T-cell (primary cell): ENCODE measurements around the gene FPR1. TPM values are rescaled to one million over a fixed set of nuclear protein-coding genes. Genes with fewer than 3 reads are reported as not detected.

ENCODE experiments used
- ATAC-seq, 4 experiments: fragments of 200-7000 bp in 3 of 4; fragments of 150-1000 bp in 1 of 4; cut with Tn5 transposase; replicated peaks in 1 of 4; 1 replicate in 3 of 4; 2 replicates in 1 of 4; pipeline ENCODE4 v1.10.0; 2021; ENCODE audit warnings: moderate library complexity in 3 of 4, mild to moderate bottlenecking in 2 of 4, moderate number of reproducible peaks in 1 of 4
- CTCF ChIA-PET, 2 donors: fragments of 300-600 bp; sonication (Branson Sonifier 250); formaldehyde crosslinking; loops; one replicate each; lab custom pipeline; 2022; ENCODE audit warnings: antibody characterized with exemption in 2 of 2; lab: Charles Lee
- POLR2A ChIA-PET, 2 donors: fragments of 300-600 bp; sonication (Branson Sonifier 250); formaldehyde crosslinking; loops; one replicate each; lab custom pipeline; 2022; ENCODE audit warnings: antibody characterized with exemption in 2 of 2; lab: Charles Lee
- DNase-seq, 35 experiments: peaks; one replicate each; pipeline versions ENCODE4 v3.0.0 to v3.0.0-alpha.2; 2013 to 2023
- H3K27ac ChIP-seq: one replicate; pipeline ENCODE4 v1.5.1; 2013; ENCODE audit warnings: low read length
- H3K27me3 ChIP-seq, 2 experiments: replicated peaks in 1 of 2; 1 replicate in 1 of 2; 2 replicates in 1 of 2; pipeline versions ENCODE4 v1.6.1 to v1.7.0; 2013; ENCODE audit warnings: low read length in 1 of 2, mixed read lengths in 1 of 2; ENCODE audit not compliant: control insufficient read depth in 2 of 2, insufficient read depth in 2 of 2; ENCODE audit errors: extremely low read depth in 1 of 2
- H3K36me3 ChIP-seq, 2 donors: 1 replicate in 1 of 2; 2 replicates in 1 of 2; pipeline versions ENCODE4 v1.6.1 to v1.7.0; 2013; ENCODE audit warnings: low read length in 1 of 2; ENCODE audit not compliant: control insufficient read depth in 2 of 2, insufficient read depth in 1 of 2; ENCODE audit errors: extremely low read depth in 1 of 2
- H3K4me1 ChIP-seq, 2 experiments: 1 replicate in 1 of 2; 2 replicates in 1 of 2; pipeline versions ENCODE4 v1.6.1 to v1.7.0; 2013; ENCODE audit warnings: low read length in 2 of 2, mixed read lengths in 1 of 2; ENCODE audit not compliant: insufficient read depth in 2 of 2, control insufficient read depth in 1 of 2; ENCODE audit errors: extremely low read depth in 1 of 2
- H3K4me3 ChIP-seq, 2 donors: 1 replicate in 1 of 2; 2 replicates in 1 of 2; pipeline versions ENCODE4 v1.5.1 to v1.7.0; 2013; ENCODE audit warnings: mild to moderate bottlenecking in 2 of 2, low read length in 1 of 2, moderate library complexity in 1 of 2; ENCODE audit not compliant: control insufficient read depth in 1 of 2; ENCODE audit errors: extremely low read depth in 1 of 2
- H3K9me3 ChIP-seq: 2 replicates; pipeline ENCODE4 v1.7.0; 2013
- H3K27ac Mint-ChIP-seq, 2 donors: one replicate each; pipeline ENCODE4 v1.8.0; 2020 to 2021; ENCODE audit warnings: mild to moderate bottlenecking in 2 of 2, mixed read lengths in 2 of 2
- H3K27me3 Mint-ChIP-seq, 2 donors: one replicate each; pipeline ENCODE4 v1.8.0; 2021 to 2022; ENCODE audit warnings: mixed read lengths in 2 of 2
- H3K36me3 Mint-ChIP-seq: one replicate; pipeline ENCODE4 v1.8.0; 2021; ENCODE audit warnings: mixed read lengths
- H3K4me1 Mint-ChIP-seq, 3 donors: one replicate each; pipeline ENCODE4 v1.8.0; 2020 to 2022; ENCODE audit warnings: mixed read lengths in 3 of 3, mild to moderate bottlenecking in 1 of 3
- H3K4me3 Mint-ChIP-seq, 3 donors: one replicate each; pipeline ENCODE4 v1.8.0; 2020 to 2022; ENCODE audit warnings: mild to moderate bottlenecking in 3 of 3, mixed read lengths in 3 of 3, moderate library complexity in 3 of 3
- H3K9me3 Mint-ChIP-seq, 3 donors: one replicate each; pipeline ENCODE4 v1.8.0; 2020 to 2022; ENCODE audit warnings: mixed read lengths in 3 of 3
- WGBS: methylation state at CpG from one replicate; pipeline ENCODE4 v1.1.5; 2013; ENCODE audit warnings: missing lambda C conversion rate; ENCODE audit not compliant: insufficient coverage; 5-methylcytosine and 5-hydroxymethylcytosine counted together
- total RNA-seq, 35 experiments: library from RNA in 6 of 35; stranded (reverse) in 6 of 35; fragments of 120-200 nt in 1 of 35; gene quantifications; one replicate each; pipeline versions ENCODE4 v1.2.1 to v1.2.4 and lab custom pipeline; 2013 to 2026

The FPR1 gene
- total RNA-seq, 5 donors from 2014 or later (not counting 1 experiment from before 2014, with no cell fraction given) = 0.13 to 0.19 TPM; not detected in 3

GRCh38 chr19:51786646-51787494 lies 35.2 kb upstream of the FPR1 start:
- no peak overlapping the region for H3K4me3 Mint-ChIP-seq
- ATAC-seq (no peak), DNase-seq (no peak)
- Histone ChIP-seq H3K36me3 (no peaks in the 10 kb centered on the region), H3K4me3 (no peak overlapping the region), H3K4me1 (no peaks in the 10 kb centered on the region), H3K27ac (no peak overlapping the region), H3K27me3 (peaks cover 0 to 6% of the 10 kb centered on the region in 2 experiments), H3K9me3 (no peaks in the 10 kb centered on the region)
- ChIA-PET CTCF (no interaction called here), POLR2A (no interaction called here)
- H3K4me1 Mint-ChIP-seq = no peaks in the 10 kb centered on the region
- WGBS = no CpG with 5 or more reads among the region's 6 CpGs
- no peak overlapping the region for H3K27ac Mint-ChIP-seq
- peaks cover 13 to 15% of the 10 kb centered on the region in 2 donors for H3K27me3 Mint-ChIP-seq
- peaks cover 4 to 19% (median 8%) of the 10 kb centered on the region in 3 donors for H3K9me3 Mint-ChIP-seq
- H3K36me3 Mint-ChIP-seq = no peaks in the 10 kb centered on the region

DNA sequence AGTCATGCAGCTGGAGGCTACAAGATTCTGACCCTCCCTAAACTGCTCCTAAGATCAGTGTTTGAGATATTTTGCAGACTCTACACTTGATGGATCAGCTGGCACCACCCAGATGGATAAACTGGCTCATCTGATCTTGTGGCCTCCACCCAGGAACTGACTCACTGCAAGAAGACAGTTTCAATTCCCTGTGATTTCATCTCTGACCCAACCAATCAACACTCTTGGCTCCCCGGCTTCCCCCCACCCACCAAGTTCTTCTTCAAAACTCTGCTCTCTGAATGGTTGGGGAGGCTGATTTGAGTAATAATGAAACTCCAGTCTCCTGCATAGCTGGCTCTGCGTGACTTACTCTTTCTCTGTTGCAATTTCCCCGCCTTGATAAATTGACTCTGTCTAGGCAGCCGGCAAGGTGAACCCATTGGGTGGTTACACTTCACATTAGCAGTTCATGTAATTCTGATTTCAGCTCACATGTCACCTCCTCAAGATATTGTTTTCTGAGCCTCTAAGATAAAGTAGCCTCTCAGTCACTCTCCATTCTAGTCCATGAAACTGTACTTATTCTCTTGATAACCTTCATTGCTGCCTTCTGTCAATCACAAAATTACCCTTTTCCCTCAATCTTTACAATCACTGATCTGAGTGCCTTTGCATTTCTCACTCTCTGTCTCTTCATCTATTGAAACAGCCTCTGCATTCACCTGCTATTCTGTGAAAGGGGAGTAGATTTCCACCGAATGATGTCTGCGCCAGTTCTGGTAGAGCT lies 33.4 kb upstream of the FPR1 start:
- 33% methylated on average over 3 of the region's 6 CpGs for WGBS
- ATAC-seq (peak in 1 of 4 experiments; percentile 29), DNase-seq (peak in 2 of 35 experiments; percentile 7 to 31)
- H3K9me3 ChIP-seq = no peaks in the 10 kb centered on the region
- no peaks in the 10 kb centered on the region for H3K36me3 ChIP-seq
- no peak overlapping the region for H3K4me3 Mint-ChIP-seq
- no peaks in the 10 kb centered on the region for H3K36me3 Mint-ChIP-seq
- H3K27ac ChIP-seq = no peak overlapping the region
- POLR2A ChIA-PET = no interaction called here
- no peak overlapping the region for H3K27ac Mint-ChIP-seq
- no peaks in the 10 kb centered on the region for H3K4me1 ChIP-seq
- no peaks in the 10 kb centered on the region for H3K4me1 Mint-ChIP-seq
- H3K9me3 Mint-ChIP-seq = peaks cover 0 to 8% (median 4%) of the 10 kb centered on the region in 3 donors
- H3K27me3 Mint-ChIP-seq = peaks cover 17 to 23% of the 10 kb centered on the region in 2 donors
- H3K27me3 ChIP-seq = peaks cover 0 to 6% of the 10 kb centered on the region in 2 experiments
- CTCF ChIA-PET = no interaction called here
- H3K4me3 ChIP-seq = no peak overlapping the region

- Mint-ChIP-seq H3K36me3 (no peaks in the 10 kb centered on the region), H3K9me3 (peaks cover 0 to 8% (median 4%) of the 10 kb centered on the region in 3 donors), H3K27me3 (peaks cover 21 to 31% of the 10 kb centered on the region in 2 donors), H3K27ac (no peak overlapping the region), H3K4me3 (no peak overlapping the region), H3K4me1 (no peaks in the 10 kb centered on the region)
- ChIA-PET CTCF (no interaction called here), POLR2A (no interaction called here)
- no peaks in the 10 kb centered on the region for H3K9me3 ChIP-seq
- no peak overlapping the region for H3K27ac ChIP-seq
- no peak overlapping the region for H3K4me3 ChIP-seq
- DNase-seq (no peak), ATAC-seq (no peak)
- peaks cover 0 to 1% of the 10 kb centered on the region in 2 experiments for H3K27me3 ChIP-seq
- no peaks in the 10 kb centered on the region for H3K4me1 ChIP-seq
- no peaks in the 10 kb centered on the region for H3K36me3 ChIP-seq
- WGBS = 65% methylated on average over 2 of the region's 6 CpGs
Observed at GRCh38 chr19:51784109-51784785, 32.6 kb upstream of the FPR1 start.

DNA sequence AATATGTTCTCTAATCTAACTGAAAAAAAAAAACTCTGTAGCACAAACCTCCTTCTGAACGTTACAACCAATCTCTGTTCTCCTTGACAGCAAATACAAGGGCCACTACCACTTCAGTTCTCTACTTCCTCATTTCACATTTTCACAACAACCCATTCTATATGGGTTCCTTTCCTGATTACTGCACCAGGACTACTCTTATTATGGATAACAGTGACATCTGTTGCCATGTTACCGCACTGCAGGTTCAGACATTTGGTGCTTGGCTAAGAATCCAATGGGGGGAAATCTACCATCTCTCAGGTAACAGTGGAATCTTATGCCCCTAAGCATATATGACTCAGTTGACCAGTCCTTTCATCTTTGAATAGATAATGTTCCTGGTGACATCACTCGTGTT lies 31.7 kb upstream of the FPR1 start:
- no peaks in the 10 kb centered on the region for H3K4me1 ChIP-seq
- no peak overlapping the region for H3K4me3 Mint-ChIP-seq
- H3K36me3 ChIP-seq = no peaks in the 10 kb centered on the region
- peaks cover 21 to 34% of the 10 kb centered on the region in 2 donors for H3K27me3 Mint-ChIP-seq
- DNase-seq (no peak), ATAC-seq (no peak)
- H3K9me3 Mint-ChIP-seq = peaks cover 0 to 8% (median 4%) of the 10 kb centered on the region in 3 donors
- H3K9me3 ChIP-seq = no peaks in the 10 kb centered on the region
- H3K4me1 Mint-ChIP-seq = no peaks in the 10 kb centered on the region
- ChIA-PET POLR2A (no interaction called here), CTCF (no interaction called here)
- 0% methylated on average over 2 of the region's 3 CpGs for WGBS
- H3K27me3 ChIP-seq = peaks cover 0 to 3% of the 10 kb centered on the region in 2 experiments
- H3K27ac Mint-ChIP-seq = no peak overlapping the region
- no peak overlapping the region for H3K27ac ChIP-seq
- no peaks in the 10 kb centered on the region for H3K36me3 Mint-ChIP-seq
- no peak overlapping the region for H3K4me3 ChIP-seq

- Mint-ChIP-seq H3K4me1 (peaks cover 0 to 5% (median 0%) of the 10 kb centered on the region in 3 donors), H3K27me3 (peaks cover 30 to 35% of the 10 kb centered on the region in 2 donors), H3K27ac (no peak overlapping the region), H3K36me3 (no peaks in the 10 kb centered on the region), H3K4me3 (no peak overlapping the region), H3K9me3 (no peaks in the 10 kb centered on the region)
- DNase-seq = no peak
- Histone ChIP-seq H3K4me3 (no peak overlapping the region), H3K9me3 (no peaks in the 10 kb centered on the region), H3K4me1 (peaks cover 0 to 4% of the 10 kb centered on the region in 2 experiments), H3K36me3 (no peaks in the 10 kb centered on the region), H3K27ac (no peak overlapping the region), H3K27me3 (peaks cover 0 to 10% of the 10 kb centered on the region in 2 experiments)
- ChIA-PET POLR2A (no interaction called here), CTCF (no interaction called here)
- WGBS = 75% methylated on average over 2 of the region's 3 CpGs
- ATAC-seq = no peak
Observed at GRCh38 chr19:51781999-51782398, 30.3 kb upstream of the FPR1 start.

DNA sequence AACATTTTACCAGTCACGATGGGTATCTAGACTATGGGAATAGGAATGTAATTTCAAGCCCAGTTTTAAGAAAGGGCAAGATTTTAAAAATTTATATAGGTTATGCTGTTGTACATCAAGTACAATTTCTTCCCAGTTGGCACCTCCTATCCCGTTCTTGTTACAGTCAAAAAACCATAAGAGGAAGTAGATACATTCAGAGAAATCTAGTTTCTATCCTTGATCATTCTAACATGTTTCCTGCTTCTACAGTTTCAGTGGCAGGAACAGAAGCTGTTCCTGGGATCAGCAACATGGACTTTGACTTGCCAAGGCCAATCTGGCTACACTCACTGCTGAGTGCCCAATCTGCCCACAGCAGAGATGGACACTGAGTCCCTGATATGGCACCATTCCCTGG lies 28.6 kb upstream of the FPR1 start:
- Mint-ChIP-seq H3K9me3 (no peaks in the 10 kb centered on the region), H3K4me1 (peaks cover 0 to 5% (median 0%) of the 10 kb centered on the region in 3 donors), H3K27me3 (peaks cover 44 to 48% of the 10 kb centered on the region in 2 donors), H3K36me3 (no peaks in the 10 kb centered on the region), H3K4me3 (no peak overlapping the region), H3K27ac (no peak overlapping the region)
- Histone ChIP-seq H3K27me3 (peaks cover 0 to 10% of the 10 kb centered on the region in 2 experiments), H3K4me1 (peaks cover 0 to 4% of the 10 kb centered on the region in 2 experiments), H3K36me3 (no peaks in the 10 kb centered on the region), H3K9me3 (no peaks in the 10 kb centered on the region), H3K27ac (no peak overlapping the region), H3K4me3 (no peak overlapping the region)
- no peak for DNase-seq
- no peak for ATAC-seq
- WGBS = 60% methylated on average over 1 of the region's 2 CpGs
- ChIA-PET CTCF (interaction anchor here in 1 of 2 donors (0.6 kb wide), 1 partner anchor 456 kb away, joined by 5 read pairs; no protein-coding TSS in a partner anchor), POLR2A (no interaction called here)
